RWPE2 (cell line): ENCODE measurements around the gene LIN7A.

Source experiments
- ATAC-seq: fragments of 200-7000 bp; cut with Tn5 transposase; 3 replicates; pipeline ENCODE4 v1.9.1; 2021; ENCODE audit warnings: low read depth
- DNase-seq: peaks from one replicate; pipeline ENCODE4 v3.0.0-alpha.2; 2020; ENCODE audit warnings: low spot score
- H3K27ac ChIP-seq: fragments of 450-650 bp; 2 replicates; pipeline ENCODE4 v1.5.1; 2017; ENCODE audit warnings: mild to moderate bottlenecking; ENCODE audit not compliant: poor library complexity, severe bottlenecking
- H3K27me3 ChIP-seq: fragments of 250-450 bp; sonication (Bioruptor Pico); 2 replicates; pipeline ENCODE4 v1.5.1; 2021; ENCODE audit warnings: mild to moderate bottlenecking, moderate library complexity; ENCODE audit not compliant: insufficient read depth, poor library complexity, severe bottlenecking
- H3K36me3 ChIP-seq: fragments of 250-450 bp; sonication (Bioruptor Pico); 2 replicates; pipeline ENCODE4 v1.5.1; 2020; ENCODE audit warnings: low read depth, mild to moderate bottlenecking, moderate library complexity
- H3K4me1 ChIP-seq: fragments of 250-450 bp; sonication (Bioruptor Pico); 2 replicates; pipeline ENCODE4 v1.5.1; 2021; ENCODE audit warnings: mild to moderate bottlenecking, moderate library complexity; ENCODE audit not compliant: insufficient read depth, poor library complexity, severe bottlenecking
- H3K4me3 ChIP-seq: fragments of 250-450 bp; sonication (Bioruptor Pico); 2 replicates; pipeline ENCODE4 v1.5.1; 2021; ENCODE audit warnings: mild to moderate bottlenecking, moderate library complexity; ENCODE audit not compliant: severe bottlenecking
- H3K9me3 ChIP-seq: fragments of 250-450 bp; sonication (Bioruptor Pico); 2 replicates; pipeline ENCODE4 v1.5.1; 2021; ENCODE audit warnings: mild to moderate bottlenecking, moderate library complexity; ENCODE audit not compliant: severe bottlenecking
- TF ChIP-seq, protein P1 (sequence below): fragments of 450-650 bp; IDR thresholded peaks from one replicate; pipeline ENCODE4 v1.5.1; 2017; ENCODE audit warnings: mild to moderate bottlenecking, moderate library complexity; ENCODE audit not compliant: poor library complexity, severe bottlenecking

LIN7A gene

GRCh38 chr12:80968326-80968725 is 30.6 kb upstream of the LIN7A start:
- Histone ChIP-seq H3K4me1 (no peaks in the 10 kb centered on the region), H3K27ac (no peak overlapping the region), H3K36me3 (no peaks in the 10 kb centered on the region), H3K27me3 (no peaks in the 10 kb centered on the region), H3K9me3 (no peaks in the 10 kb centered on the region), H3K4me3 (no peak overlapping the region)
- DNase-seq, result no peak
- no peak for ATAC-seq
- TF ChIP-seq, protein P1, sequence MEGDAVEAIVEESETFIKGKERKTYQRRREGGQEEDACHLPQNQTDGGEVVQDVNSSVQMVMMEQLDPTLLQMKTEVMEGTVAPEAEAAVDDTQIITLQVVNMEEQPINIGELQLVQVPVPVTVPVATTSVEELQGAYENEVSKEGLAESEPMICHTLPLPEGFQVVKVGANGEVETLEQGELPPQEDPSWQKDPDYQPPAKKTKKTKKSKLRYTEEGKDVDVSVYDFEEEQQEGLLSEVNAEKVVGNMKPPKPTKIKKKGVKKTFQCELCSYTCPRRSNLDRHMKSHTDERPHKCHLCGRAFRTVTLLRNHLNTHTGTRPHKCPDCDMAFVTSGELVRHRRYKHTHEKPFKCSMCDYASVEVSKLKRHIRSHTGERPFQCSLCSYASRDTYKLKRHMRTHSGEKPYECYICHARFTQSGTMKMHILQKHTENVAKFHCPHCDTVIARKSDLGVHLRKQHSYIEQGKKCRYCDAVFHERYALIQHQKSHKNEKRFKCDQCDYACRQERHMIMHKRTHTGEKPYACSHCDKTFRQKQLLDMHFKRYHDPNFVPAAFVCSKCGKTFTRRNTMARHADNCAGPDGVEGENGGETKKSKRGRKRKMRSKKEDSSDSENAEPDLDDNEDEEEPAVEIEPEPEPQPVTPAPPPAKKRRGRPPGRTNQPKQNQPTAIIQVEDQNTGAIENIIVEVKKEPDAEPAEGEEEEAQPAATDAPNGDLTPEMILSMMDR, result no peak

DNA sequence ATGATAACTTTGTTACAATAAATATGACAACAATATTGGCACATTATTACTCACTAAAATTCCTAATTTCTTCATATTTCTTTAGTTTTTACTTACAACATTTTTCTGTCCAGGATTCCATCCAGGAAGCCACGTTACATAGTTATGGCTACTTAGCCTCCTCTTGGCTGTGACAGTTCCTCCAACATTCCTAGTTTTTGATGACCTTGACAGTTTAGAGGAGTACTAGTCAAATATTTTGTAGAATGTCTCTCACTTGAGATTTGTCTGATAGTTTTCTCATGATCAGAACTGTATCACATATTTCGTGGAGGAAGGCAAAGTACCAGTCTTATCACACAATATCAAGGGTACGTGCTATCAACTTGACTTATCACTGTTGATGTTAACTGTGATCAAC is 29.8 kb upstream of the LIN7A start:
- Histone ChIP-seq H3K36me3 (no peaks in the 10 kb centered on the region), H3K27ac (no peak overlapping the region), H3K4me3 (no peak overlapping the region), H3K9me3 (no peaks in the 10 kb centered on the region), H3K4me1 (no peaks in the 10 kb centered on the region), H3K27me3 (no peaks in the 10 kb centered on the region)
- DNase-seq, result no peak
- TF ChIP-seq, protein P1, result no peak
- ATAC-seq, result no peak

GRCh38 chr12:80966001-80966400 is 28.3 kb upstream of the LIN7A start:
- TF ChIP-seq, protein P1, result no peak
- Histone ChIP-seq H3K36me3 (no peaks in the 10 kb centered on the region), H3K27ac (no peak overlapping the region), H3K4me1 (no peaks in the 10 kb centered on the region), H3K27me3 (no peaks in the 10 kb centered on the region), H3K9me3 (no peaks in the 10 kb centered on the region), H3K4me3 (no peak overlapping the region)
- ATAC-seq (no peak), DNase-seq (no peak)

- no peaks in the 10 kb centered on the region for H3K4me1 ChIP-seq
Measured at GRCh38 chr12:80958162-80958561, 20.4 kb upstream of the LIN7A start.

GRCh38 chr12:80954857-80955520 is 17.3 kb upstream of the LIN7A start:
- H3K36me3 ChIP-seq, result no peaks in the 10 kb centered on the region
- H3K9me3 ChIP-seq, result no peaks in the 10 kb centered on the region
- DNase-seq (no peak), ATAC-seq (no peak)
- TF ChIP-seq, protein P1, result no peak
- no peak overlapping the region for H3K4me3 ChIP-seq
- no peak overlapping the region for H3K27ac ChIP-seq
- H3K4me1 ChIP-seq, result no peaks in the 10 kb centered on the region
- peaks cover 3% of the 10 kb centered on the region for H3K27me3 ChIP-seq

More at GRCh38 chr12:80958162-80958561, 20.4 kb upstream of the LIN7A start:
- no peak overlapping the region for H3K4me3 ChIP-seq
- peaks cover 3% of the 10 kb centered on the region for H3K27me3 ChIP-seq
- H3K36me3 ChIP-seq, result no peaks in the 10 kb centered on the region
- H3K9me3 ChIP-seq, result no peaks in the 10 kb centered on the region
- DNase-seq (no peak), ATAC-seq (no peak)
- TF ChIP-seq, protein P1, result no peak
- no peak overlapping the region for H3K27ac ChIP-seq
